Spleen (tissue), 11 donors: Measurements from ENCODE around the gene SLC7A8. TPM values are rescaled to one million over a fixed set of nuclear protein-coding genes. Genes with fewer than 3 reads are reported as not detected.

Experiments
- DNase-seq: peaks from one replicate; pipeline ENCODE4 v3.0.0-alpha.2; 2020
- H3K27ac ChIP-seq, 8 donors: fragments of 200-600 bp; sonication (generic) in 7 of 8; 1 replicate in 4 of 8; 2 replicates in 4 of 8; pipeline versions ENCODE4 v1.5.0 to v1.8.0; 2016 to 2021; ENCODE audit warnings: inconsistent platforms in 4 of 8, mild to moderate bottlenecking in 4 of 8, moderate library complexity in 1 of 8
- H3K27me3 ChIP-seq, 7 donors: fragments of 200-600 bp; sonication (generic) in 6 of 7; replicated peaks in 1 of 7; 1 replicate in 4 of 7; 2 replicates in 3 of 7; pipeline versions ENCODE4 v1.5.0 to v1.8.0; 2016 to 2021; ENCODE audit warnings: inconsistent platforms in 3 of 7, mild to moderate bottlenecking in 1 of 7
- H3K36me3 ChIP-seq, 6 donors: fragments of 200-600 bp; sonication (generic) in 5 of 6; 1 replicate in 4 of 6; 2 replicates in 2 of 6; pipeline versions ENCODE4 v1.5.0 to v1.8.0; 2016 to 2021; ENCODE audit warnings: inconsistent platforms in 2 of 6
- H3K4me1 ChIP-seq, 6 donors: fragments of 200-600 bp; sonication (generic) in 5 of 6; 1 replicate in 3 of 6; 2 replicates in 3 of 6; pipeline versions ENCODE4 v1.5.0 to v1.8.0; 2016 to 2021; ENCODE audit warnings: inconsistent platforms in 3 of 6
- H3K4me3 ChIP-seq, 8 donors: fragments of 200-600 bp; sonication (generic) in 7 of 8; 1 replicate in 4 of 8; 2 replicates in 4 of 8; pipeline versions ENCODE4 v1.5.0 to v1.8.0; 2016 to 2021; ENCODE audit warnings: inconsistent platforms in 4 of 8, mild to moderate bottlenecking in 4 of 8, moderate library complexity in 2 of 8
- H3K9me3 ChIP-seq, 8 donors: fragments of 200-600 bp; sonication (generic) in 7 of 8; 1 replicate in 4 of 8; 2 replicates in 4 of 8; pipeline versions ENCODE4 v1.5.0 to v1.8.0; 2016 to 2021; ENCODE audit warnings: inconsistent platforms in 4 of 8
- POLR2A ChIP-seq, 3 donors: fragments of 450-650 bp; IDR thresholded peaks; one replicate each; pipeline ENCODE4 v1.5.1; 2017; ENCODE audit warnings: antibody characterized with exemption in 3 of 3, mild to moderate bottlenecking in 1 of 3
- POLR2AphosphoS5 ChIP-seq, 3 donors: sonication (generic); formaldehyde crosslinking; IDR thresholded peaks; one replicate each; pipeline ENCODE4 v1.5.1; 2017; ENCODE audit warnings: antibody characterized with exemption in 3 of 3
- WGBS, 5 donors: extraction: QIAGEN DNeasy Blood & Tissue Kit in 3 of 5; methylation state at CpG; one replicate each; pipeline versions ENCODE4 v1.1.5 to v1.1.7; 2013 to 2018; 5-methylcytosine and 5-hydroxymethylcytosine counted together
- intact Hi-C: fragments of 100-400 bp; cut with DNase I; formaldehyde crosslinking; loops from one replicate; pipeline ENCODE4 v1.15.0; 2023; ENCODE audit warnings: low total_unique reads
- polyA plus RNA-seq, 3 donors: library from polyadenylated mRNA; stranded (reverse); fragments of 200-250 nt; gene quantifications; one replicate each; pipeline ENCODE4 v1.2.1, GENCODE V29; 2013
- total RNA-seq, 7 donors: library from RNA; depleted of rRNA in 3 of 7; stranded (reverse); fragments of >200 nt in 3 of 7; fragmentation: NEBNext Ultra II Directional in 4 of 7; extraction: Animal tissue kit (Norgen Biotek cat#: 25700) in 4 of 7; gene quantifications; one replicate each; pipeline versions ENCODE4 v1.1.0 to v1.2.1, GENCODE V29; 2016 to 2021
- TF ChIP-seq, protein P1 (sequence below), 11 experiments: fragments of 200-600 bp in 7 of 11; fragments of 450-650 bp in 4 of 11; sonication (generic) in 4 of 11; IDR thresholded peaks in 8 of 11; conservative IDR thresholded peaks in 3 of 11; 1 replicate in 7 of 11; 2 replicates in 4 of 11; pipeline versions ENCODE4 v1.4.0 to v1.8.0; 2016 to 2021; ENCODE audit warnings: antibody characterized with exemption in 11 of 11, inconsistent platforms in 4 of 11, mild to moderate bottlenecking in 1 of 11
- donor health status: healthy with polysubstance abuse.
- donor health status: DM: no; HTN: no; CAD: no; lungs with moderate emphysema.
- donor health status: DM: no; HTN: no; CAD: no.
- donor health status: Bipolar disorder and iron deficiency.
- donor health status: healthy.
- donor health status: DM: no; HTN: no; CAD: no.
- donor health status: DM: yes; HTN: yes; CAD: no.

Gene SLC7A8
- total and polyA plus RNA-seq, 10 donors = 3.5 to 106 (median 36.7) TPM

- TF ChIP-seq POLR2AphosphoS5 (IDR thresholded peaks at IDR 0.05) = peak in 1 of 3 donors; percentile 49
- TF ChIP-seq, protein P1, sequence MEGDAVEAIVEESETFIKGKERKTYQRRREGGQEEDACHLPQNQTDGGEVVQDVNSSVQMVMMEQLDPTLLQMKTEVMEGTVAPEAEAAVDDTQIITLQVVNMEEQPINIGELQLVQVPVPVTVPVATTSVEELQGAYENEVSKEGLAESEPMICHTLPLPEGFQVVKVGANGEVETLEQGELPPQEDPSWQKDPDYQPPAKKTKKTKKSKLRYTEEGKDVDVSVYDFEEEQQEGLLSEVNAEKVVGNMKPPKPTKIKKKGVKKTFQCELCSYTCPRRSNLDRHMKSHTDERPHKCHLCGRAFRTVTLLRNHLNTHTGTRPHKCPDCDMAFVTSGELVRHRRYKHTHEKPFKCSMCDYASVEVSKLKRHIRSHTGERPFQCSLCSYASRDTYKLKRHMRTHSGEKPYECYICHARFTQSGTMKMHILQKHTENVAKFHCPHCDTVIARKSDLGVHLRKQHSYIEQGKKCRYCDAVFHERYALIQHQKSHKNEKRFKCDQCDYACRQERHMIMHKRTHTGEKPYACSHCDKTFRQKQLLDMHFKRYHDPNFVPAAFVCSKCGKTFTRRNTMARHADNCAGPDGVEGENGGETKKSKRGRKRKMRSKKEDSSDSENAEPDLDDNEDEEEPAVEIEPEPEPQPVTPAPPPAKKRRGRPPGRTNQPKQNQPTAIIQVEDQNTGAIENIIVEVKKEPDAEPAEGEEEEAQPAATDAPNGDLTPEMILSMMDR (IDR thresholded peaks at IDR 0.05 in 8 of 11, conservative IDR thresholded peaks at IDR 0.05 in 3 of 11) = no peak
- Histone ChIP-seq H3K4me3 (peak overlapping the region; percentile 39 to 70 (median 45)), H3K36me3 (no peaks in the 10 kb centered on the region), H3K27me3 (peaks cover 0 to 30% (median 0%) of the 10 kb centered on the region in 7 donors), H3K9me3 (no peaks in the 10 kb centered on the region), H3K27ac (peak overlapping the region in 4 of 8 donors; percentile 34 to 62 (median 56)), H3K4me1 (peaks cover 4 to 44% (median 19%) of the 10 kb centered on the region in 6 donors)
- intact Hi-C loops = no loop called here
- peak; percentile 83 for DNase-seq
- 2 to 3% (median 2%) methylated on average over 24 of the region's 24 CpGs for WGBS, 5 donors
Measured at GRCh38 chr14:23182372-23183157, 895 bp downstream of the SLC7A8 start.

DNA sequence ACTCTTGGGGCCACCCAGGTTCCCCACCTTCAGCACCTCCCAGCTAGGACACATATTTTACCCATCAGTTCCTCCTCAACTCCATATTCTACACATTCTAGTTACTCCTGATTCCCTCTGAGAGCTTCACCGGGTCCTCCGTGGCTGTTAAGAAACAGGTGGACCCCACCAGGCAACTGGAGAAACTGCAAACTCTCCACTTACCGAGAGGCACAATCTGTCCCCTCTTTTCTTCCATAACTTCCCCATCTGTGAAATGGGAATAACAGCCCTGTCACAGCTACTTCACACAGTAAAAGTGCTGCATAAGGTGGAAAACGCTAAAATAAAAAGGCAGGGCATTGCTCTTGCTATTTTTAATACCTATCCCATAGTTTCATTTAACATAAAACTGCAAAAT lies 1.5 kb downstream of the SLC7A8 start:
- Histone ChIP-seq H3K27ac (peak overlapping the region in 4 of 8 donors; percentile 34 to 62 (median 56)), H3K4me3 (peak overlapping the region; percentile 8 to 70 (median 45)), H3K4me1 (peaks cover 4 to 40% (median 19%) of the 10 kb centered on the region in 6 donors), H3K36me3 (no peaks in the 10 kb centered on the region), H3K27me3 (peaks cover 0 to 30% (median 0%) of the 10 kb centered on the region in 7 donors), H3K9me3 (no peaks in the 10 kb centered on the region)
- TF ChIP-seq, protein P1 (IDR thresholded peaks at IDR 0.05 in 8 of 11, conservative IDR thresholded peaks at IDR 0.05 in 3 of 11) = no peak
- no peak for TF ChIP-seq POLR2AphosphoS5 (IDR thresholded peaks at IDR 0.05)
- no peak for TF ChIP-seq POLR2A (IDR thresholded peaks at IDR 0.05)
- 49 to 62% (median 61%) methylated on average over 4 of the region's 4 CpGs for WGBS, 5 donors
- intact Hi-C loops = no loop called here
- no peak for DNase-seq

GRCh38 chr14:23181453-23181852 lies 2.0 kb downstream of the SLC7A8 start:
- H3K4me1 ChIP-seq = peaks cover 4 to 36% (median 19%) of the 10 kb centered on the region in 6 donors
- peak overlapping the region in 7 of 8 donors; percentile 8 to 70 (median 45) for H3K4me3 ChIP-seq
- H3K36me3 ChIP-seq = no peaks in the 10 kb centered on the region
- intact Hi-C loops = no loop called here
- no peaks in the 10 kb centered on the region for H3K9me3 ChIP-seq
- TF ChIP-seq POLR2A (IDR thresholded peaks at IDR 0.05) (no peak), POLR2AphosphoS5 (IDR thresholded peaks at IDR 0.05) (no peak)
- TF ChIP-seq, protein P1 (IDR thresholded peaks at IDR 0.05 in 8 of 11, conservative IDR thresholded peaks at IDR 0.05 in 3 of 11) = no peak
- H3K27me3 ChIP-seq = peaks cover 0 to 30% (median 0%) of the 10 kb centered on the region in 7 donors
- WGBS, 5 donors = 69 to 90% (median 79%) methylated on average over 3 of the region's 3 CpGs
- no peak for DNase-seq
- H3K27ac ChIP-seq = peak overlapping the region in 4 of 8 donors; percentile 34 to 62 (median 56)

DNA sequence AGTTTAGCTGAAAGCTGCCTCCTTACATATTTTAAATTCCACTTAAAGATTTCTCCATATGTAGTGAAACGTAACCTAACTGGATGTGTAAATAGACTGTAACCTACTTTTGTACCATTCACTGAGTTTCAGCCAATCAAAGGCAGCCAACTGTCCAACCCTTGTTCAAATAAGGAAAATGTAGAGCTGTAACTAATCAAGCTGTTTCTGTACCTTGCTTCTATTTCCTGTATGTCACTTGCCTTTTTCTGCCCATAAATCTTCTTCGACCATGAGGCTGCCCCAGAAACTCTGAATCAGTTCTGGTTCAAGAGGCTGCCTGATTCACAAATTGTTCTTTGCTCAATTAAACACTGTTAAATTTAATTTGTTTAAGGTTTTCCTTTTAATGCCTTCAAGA lies 6.3 kb downstream of the SLC7A8 start:
- H3K4me3 ChIP-seq = no peak overlapping the region
- TF ChIP-seq, protein P1 (IDR thresholded peaks at IDR 0.05 in 8 of 11, conservative IDR thresholded peaks at IDR 0.05 in 3 of 11) = no peak
- TF ChIP-seq POLR2AphosphoS5 (IDR thresholded peaks at IDR 0.05) (no peak), POLR2A (IDR thresholded peaks at IDR 0.05) (no peak)
- H3K36me3 ChIP-seq = no peaks in the 10 kb centered on the region
- intact Hi-C loops = no loop called here
- 48 to 58% (median 50%) methylated on average over 2 of the region's 2 CpGs for WGBS, 5 donors
- H3K27me3 ChIP-seq = peaks cover 0 to 23% (median 0%) of the 10 kb centered on the region in 7 donors
- peak overlapping the region in 1 of 8 donors; percentile 32 for H3K27ac ChIP-seq
- peaks cover 0 to 36% (median 4%) of the 10 kb centered on the region in 6 donors for H3K4me1 ChIP-seq
- no peaks in the 10 kb centered on the region for H3K9me3 ChIP-seq
- DNase-seq = no peak
